OCI-LY7 (cell line): ENCODE measurements around the gene GRK5.

Experiments used
- CTCF ChIP-seq: fragments of 200-600 bp; sonication (generic); conservative IDR thresholded peaks from 2 replicates; pipeline ENCODE4 v1.5.1; 2014; ENCODE audit warnings: mild to moderate bottlenecking, antibody characterized with exemption, low read length, moderate library complexity, mixed read lengths
- EZH2phosphoT487 ChIP-seq: fragments of 200-600 bp; sonication (generic); IDR thresholded peaks from 2 replicates; pipeline ENCODE4 v1.6.1; 2018; ENCODE audit warnings: low read depth, borderline replicate concordance, mild to moderate bottlenecking, mixed run types, antibody characterized with exemption, low read length, moderate library complexity, mixed read lengths

DNA sequence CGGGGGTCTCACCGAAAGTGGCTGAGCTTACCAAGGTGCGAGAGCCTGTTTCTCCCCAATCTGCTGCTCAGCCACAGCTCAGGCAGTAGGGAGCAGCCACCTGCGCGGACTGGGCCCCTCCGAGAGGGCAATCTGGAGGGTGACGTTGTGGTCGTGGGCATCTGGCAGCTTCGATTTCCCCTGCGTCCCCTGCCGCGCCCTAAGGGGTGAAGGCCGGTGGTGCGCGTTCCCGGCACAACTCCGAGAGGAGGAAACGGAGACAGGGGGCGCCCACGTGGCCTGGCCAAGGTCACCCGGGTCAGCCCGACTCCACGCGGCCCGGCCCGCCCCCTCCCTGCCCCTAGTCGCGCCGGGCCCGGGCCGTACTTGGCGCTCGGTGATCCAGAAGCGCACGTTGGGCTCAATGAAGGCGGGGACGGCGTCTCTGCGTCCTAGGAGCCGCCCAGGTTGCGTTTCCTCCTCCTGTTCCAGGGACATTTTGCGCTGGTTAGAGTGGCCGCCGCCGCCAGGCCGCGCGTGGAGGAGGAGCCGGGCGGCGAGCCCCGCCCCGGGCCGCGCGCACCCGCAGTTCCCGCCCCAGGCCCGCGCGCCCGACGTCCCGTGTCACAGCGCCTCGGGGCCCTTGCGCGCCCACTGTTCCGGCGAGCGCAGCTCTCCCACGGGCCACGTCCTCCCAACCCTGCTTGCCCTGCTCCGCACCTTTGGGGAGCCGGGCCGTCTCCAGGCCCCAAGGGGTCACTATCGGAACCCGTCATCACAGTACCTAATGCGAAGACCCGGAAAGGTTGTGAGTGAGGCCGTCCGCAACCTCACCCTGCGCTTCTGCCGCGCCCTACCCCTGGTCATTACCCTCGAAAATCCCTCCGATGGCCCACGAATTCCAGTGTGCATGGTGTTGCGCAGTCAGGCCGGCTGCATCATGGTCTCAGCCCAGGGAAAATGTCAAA is 41.9 kb upstream of the GRK5 start, which contains the start of gene SFXN4:
- no peak for TF ChIP-seq EZH2phosphoT487
- 0 out of 2 replicates have a peak, but pooled peaks have one; percentile 8 for TF ChIP-seq CTCF
